ENCODE data around the gene GRK5. TPM values are rescaled to one million over a fixed set of nuclear protein-coding genes. Genes with fewer than 3 reads are reported as not detected.

GRK5 gene
- total RNA-seq, 4 donors from 2014 or later = 6.0 to 111 (median 9.5) TPM

DNA sequence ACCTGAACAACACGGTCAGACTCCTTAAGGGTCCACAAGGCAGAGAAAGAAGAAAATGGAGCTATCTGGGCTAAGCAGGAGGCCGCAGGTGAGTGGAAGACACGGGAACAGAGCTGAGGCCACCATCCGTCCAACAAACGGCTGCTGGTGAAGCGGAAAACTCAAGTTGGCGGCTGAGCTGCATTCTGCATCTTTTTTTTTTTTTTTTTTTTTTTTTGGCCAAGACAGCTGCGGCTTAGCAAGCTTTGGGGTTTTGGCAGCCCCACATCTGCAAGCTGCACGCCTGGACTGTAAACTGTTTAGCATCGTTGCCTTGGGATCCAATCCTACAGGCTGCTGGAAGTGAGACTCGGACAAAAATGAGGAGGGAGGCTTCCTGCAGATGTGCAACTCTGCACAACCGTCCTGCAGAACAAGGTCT, 297.8 kb downstream of the GRK5 start:
- in situ Hi-C loops (cut with MboI; ENCODE audit: low pct_ligation_motif_present in 1 of 4, low pct_unique_long_range_greater_than_20kb in 1 of 4, low sequenced_read_pairs in 3 of 4) (no loop called here), intact Hi-C loops (cut with DNase I; ENCODE audit: low total_unique reads) (no loop called here)
- Histone ChIP-seq H3K4me1 (peaks cover 0 to 27% (median 4%) of the 10 kb centered on the region in 4 donors), H3K4me3 (no peak overlapping the region), H3K36me3 (no peaks in the 10 kb centered on the region), H3K27ac (peak overlapping the region; percentile 61 to 65 (median 62)), H3K9me3 (no peaks in the 10 kb centered on the region), H3K27me3 (no peaks in the 10 kb centered on the region)
- DNase-seq = peak; percentile 30
- WGBS, 2 donors (ENCODE audit: low coverage in 1 of 2) = 71 to 72% methylated on average over 10 to 12 of the region's 12 CpGs
- TF ChIP-seq, protein P1, sequence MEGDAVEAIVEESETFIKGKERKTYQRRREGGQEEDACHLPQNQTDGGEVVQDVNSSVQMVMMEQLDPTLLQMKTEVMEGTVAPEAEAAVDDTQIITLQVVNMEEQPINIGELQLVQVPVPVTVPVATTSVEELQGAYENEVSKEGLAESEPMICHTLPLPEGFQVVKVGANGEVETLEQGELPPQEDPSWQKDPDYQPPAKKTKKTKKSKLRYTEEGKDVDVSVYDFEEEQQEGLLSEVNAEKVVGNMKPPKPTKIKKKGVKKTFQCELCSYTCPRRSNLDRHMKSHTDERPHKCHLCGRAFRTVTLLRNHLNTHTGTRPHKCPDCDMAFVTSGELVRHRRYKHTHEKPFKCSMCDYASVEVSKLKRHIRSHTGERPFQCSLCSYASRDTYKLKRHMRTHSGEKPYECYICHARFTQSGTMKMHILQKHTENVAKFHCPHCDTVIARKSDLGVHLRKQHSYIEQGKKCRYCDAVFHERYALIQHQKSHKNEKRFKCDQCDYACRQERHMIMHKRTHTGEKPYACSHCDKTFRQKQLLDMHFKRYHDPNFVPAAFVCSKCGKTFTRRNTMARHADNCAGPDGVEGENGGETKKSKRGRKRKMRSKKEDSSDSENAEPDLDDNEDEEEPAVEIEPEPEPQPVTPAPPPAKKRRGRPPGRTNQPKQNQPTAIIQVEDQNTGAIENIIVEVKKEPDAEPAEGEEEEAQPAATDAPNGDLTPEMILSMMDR (IDR thresholded peaks at IDR 0.05) = no peak
- TF ChIP-seq POLR2AphosphoS5 (IDR thresholded peaks at IDR 0.05) = peak in 1 of 3 donors; percentile 9
- TF ChIP-seq POLR2A (IDR thresholded peaks at IDR 0.05) = no peak
- no peak for TF ChIP-seq EP300 (IDR thresholded peaks at IDR 0.05; ENCODE audit: low read depth)

Small RNAs within 50 kb of the gene (small RNA-seq; reads per million reads assigned to genes)
- gene MIR4681 = 0 reads per million in 4 donors
- gene RN7SL749P = 0 reads per million in 4 donors

Other genes with a start within 250 kb of the GRK5 start
- 1 to 10 TPM in 2 of 4 donors, under 1 TPM in 2; 0.20 to 7.1 (median 1.9) TPM for gene NANOS1, start 177.9 kb upstream of the GRK5 start, total RNA-seq
- 100 to 1,000 TPM in 2 of 4 donors, 10 to 100 TPM in 2; 68.1 to 119 (median 99.6) TPM for gene EIF3A, start 126.8 kb upstream of the GRK5 start, total RNA-seq
- 100 to 1,000 TPM in 1 of 4 donors, 10 to 100 TPM in 3; 57.1 to 103 (median 59.9) TPM for gene DENND10, start 103.5 kb upstream of the GRK5 start, total RNA-seq
- 10 to 100 TPM; 15.0 to 61.3 (median 27.7) TPM for gene SFXN4, start 41.9 kb upstream of the GRK5 start, total RNA-seq
- 100 to 1,000 TPM in 2 of 4 donors, 10 to 100 TPM in 2; 24.7 to 141 (median 78.9) TPM for gene PRDX3, start 28.8 kb upstream of the GRK5 start, total RNA-seq